GM21526 (cell line): ENCODE measurements around the gene SERINC3.
A peak's percentile ranks its signal among the peaks of the same experiment; 100 is the strongest.
"Not testable (repeated sequence)": the region's sequence is repeated elsewhere in the genome, so short reads cannot be mapped to it uniquely, and the experiment has no call there.

ENCODE experiments used
- ATAC-seq: cut with Tn5 transposase; IDR thresholded peaks from one replicate; pipeline ENCODE4 v1.9.1; 2021; ENCODE audit warnings: moderate library complexity; ENCODE audit not compliant: unreplicated experiment, low FRiP score

SERINC3 gene

GRCh38 chr20:44495257-44495656 lies 26.6 kb downstream of the SERINC3 start:
- no peak for ATAC-seq

GRCh38 chr20:44494681-44495080 lies 27.2 kb downstream of the SERINC3 start:
- no peak for ATAC-seq

GRCh38 chr20:44494266-44494665 lies 27.6 kb downstream of the SERINC3 start:
- no peak for ATAC-seq

- no peak for ATAC-seq
Measured at GRCh38 chr20:44491635-44492395, 30.1 kb downstream of the SERINC3 start.

GRCh38 chr20:44489931-44490330 lies 31.9 kb downstream of the SERINC3 start:
- no peak for ATAC-seq

GRCh38 chr20:44489223-44489622 lies 32.6 kb downstream of the SERINC3 start:
- ATAC-seq = no peak

GRCh38 chr20:44488551-44488950 lies 33.3 kb downstream of the SERINC3 start:
- ATAC-seq = no peak

GRCh38 chr20:44485830-44486198 lies 36.1 kb downstream of the SERINC3 start:
- no peak for ATAC-seq

- ATAC-seq = no peak
Measured at GRCh38 chr20:44485078-44485829, 36.6 kb downstream of the SERINC3 start.

GRCh38 chr20:44483112-44483511 lies 38.8 kb downstream of the SERINC3 start:
- no peak for ATAC-seq

GRCh38 chr20:44481719-44482416 lies 40.0 kb downstream of the SERINC3 start:
- ATAC-seq = no peak

- ATAC-seq = no peak
Measured at GRCh38 chr20:44480097-44480496, 41.8 kb downstream of the SERINC3 start.

- no peak for ATAC-seq
Measured at GRCh38 chr20:44479643-44480042, 42.2 kb downstream of the SERINC3 start.

- ATAC-seq = no peak
Measured at GRCh38 chr20:44478206-44478605, 43.7 kb downstream of the SERINC3 start.

GRCh38 chr20:44477151-44477550 lies 44.7 kb downstream of the SERINC3 start:
- ATAC-seq = no peak

- ATAC-seq = peak; percentile 84
Measured at GRCh38 chr20:44475694-44476560, 45.9 kb downstream of the SERINC3 start, which contains the start of gene TTPAL. TTPAL (plus strand) TSS chr20:44475874; CDS start chr20:44480000, 4,126 bp downstream.

GRCh38 chr20:44475372-44475693 lies 46.5 kb downstream of the SERINC3 start:
- no peak for ATAC-seq

- not testable (repeated sequence) for ATAC-seq
Measured at GRCh38 chr20:44472283-44472682, 49.6 kb downstream of the SERINC3 start.

- ATAC-seq = no peak
Measured at GRCh38 chr20:44471481-44471882, 50.4 kb downstream of the SERINC3 start.

- no peak for ATAC-seq
Measured at GRCh38 chr20:44470327-44470726, 51.5 kb downstream of the SERINC3 start.
